Duodenal mucosa (tissue), 2 donors: ENCODE results near the gene ARID5B.

ENCODE experiments used
- H3K27ac ChIP-seq: one replicate; pipeline ENCODE4 v1.7.0; 2013; ENCODE audit warnings: low read depth, low read length
- H3K27me3 ChIP-seq, 2 donors: one replicate each; pipeline ENCODE4 v1.7.0; 2013; ENCODE audit warnings: low read length in 2 of 2, control low read depth in 1 of 2; ENCODE audit not compliant: insufficient read depth in 2 of 2, control insufficient read depth in 1 of 2
- H3K36me3 ChIP-seq, 2 donors: one replicate each; pipeline ENCODE4 v1.7.0; 2013; ENCODE audit warnings: low read length in 2 of 2, control low read depth in 1 of 2; ENCODE audit not compliant: insufficient read depth in 2 of 2, control insufficient read depth in 1 of 2
- H3K4me1 ChIP-seq, 2 donors: one replicate each; pipeline ENCODE4 v1.7.0; 2013; ENCODE audit warnings: low read length in 2 of 2, control low read depth in 1 of 2; ENCODE audit not compliant: insufficient read depth in 2 of 2, control insufficient read depth in 1 of 2
- H3K4me3 ChIP-seq, 2 donors: one replicate each; pipeline ENCODE4 v1.7.0; 2013; ENCODE audit warnings: low read length in 2 of 2, low read depth in 1 of 2
- H3K9ac ChIP-seq, 2 donors: one replicate each; pipeline ENCODE4 v1.7.0; 2013; ENCODE audit warnings: low read length in 2 of 2, low read depth in 1 of 2
- H3K9me3 ChIP-seq, 2 donors: one replicate each; pipeline ENCODE4 v1.7.0; 2013; ENCODE audit warnings: low read length in 2 of 2, control low read depth in 1 of 2; ENCODE audit not compliant: control insufficient read depth in 1 of 2

The ARID5B gene

GRCh38 chr10:61898435-61898778 is 3.1 kb upstream of the ARID5B start:
- H3K27ac ChIP-seq = no peak overlapping the region
- peak overlapping the region in 1 of 2 donors; percentile 10 for H3K9ac ChIP-seq

GRCh38 chr10:61899069-61899531 is 2.4 kb upstream of the ARID5B start:
- Histone ChIP-seq H3K36me3 (no peaks in the 10 kb centered on the region), H3K9ac (peak overlapping the region in 1 of 2 donors; percentile 99), H3K27me3 (no peaks in the 10 kb centered on the region), H3K4me1 (peaks cover 30 to 37% of the 10 kb centered on the region in 2 donors), H3K27ac (no peak overlapping the region), H3K4me3 (peak overlapping the region; percentile 82 to 98), H3K9me3 (no peaks in the 10 kb centered on the region)

More at GRCh38 chr10:61898435-61898778, 3.1 kb upstream of the ARID5B start:
- Histone ChIP-seq H3K27me3 (no peaks in the 10 kb centered on the region), H3K9me3 (no peaks in the 10 kb centered on the region), H3K36me3 (no peaks in the 10 kb centered on the region), H3K4me1 (peaks cover 28 to 40% of the 10 kb centered on the region in 2 donors), H3K4me3 (no peak overlapping the region)

GRCh38 chr10:61899663-61899996 is 1.9 kb upstream of the ARID5B start:
- Histone ChIP-seq H3K9ac (peak overlapping the region; percentile 65 to 99), H3K4me1 (peaks cover 33 to 37% of the 10 kb centered on the region in 2 donors), H3K4me3 (peak overlapping the region; percentile 82 to 98), H3K27me3 (no peaks in the 10 kb centered on the region), H3K36me3 (no peaks in the 10 kb centered on the region), H3K9me3 (no peaks in the 10 kb centered on the region), H3K27ac (peak overlapping the region; percentile 44)

- Histone ChIP-seq H3K4me3 (peak overlapping the region; percentile 82 to 98), H3K27me3 (no peaks in the 10 kb centered on the region), H3K9me3 (no peaks in the 10 kb centered on the region), H3K9ac (peak overlapping the region; percentile 66 to 99), H3K27ac (peak overlapping the region; percentile 44), H3K4me1 (peaks cover 37 to 41% of the 10 kb centered on the region in 2 donors), H3K36me3 (no peaks in the 10 kb centered on the region)
Observed at GRCh38 chr10:61899997-61900828, 1.3 kb upstream of the ARID5B start.

- H3K9ac ChIP-seq = peak overlapping the region; percentile 80 to 99
- H3K4me3 ChIP-seq = peak overlapping the region; percentile 82 to 98
- no peaks in the 10 kb centered on the region for H3K36me3 ChIP-seq
- peaks cover 49 to 50% of the 10 kb centered on the region in 2 donors for H3K4me1 ChIP-seq
- H3K9me3 ChIP-seq = no peaks in the 10 kb centered on the region
- H3K27me3 ChIP-seq = no peaks in the 10 kb centered on the region
- H3K27ac ChIP-seq = peak overlapping the region; percentile 96
Observed at GRCh38 chr10:61901829-61902444, 438 bp downstream of the ARID5B start.

- Histone ChIP-seq H3K9ac (peak overlapping the region; percentile 80 to 99), H3K27ac (peak overlapping the region; percentile 96), H3K9me3 (no peaks in the 10 kb centered on the region), H3K4me3 (peak overlapping the region; percentile 82 to 98), H3K36me3 (no peaks in the 10 kb centered on the region), H3K4me1 (peaks cover 44 to 46% of the 10 kb centered on the region in 2 donors), H3K27me3 (no peaks in the 10 kb centered on the region)
Observed at GRCh38 chr10:61902445-61903220, 1.1 kb downstream of the ARID5B start.

- H3K36me3 ChIP-seq = no peaks in the 10 kb centered on the region
- peak overlapping the region; percentile 96 for H3K27ac ChIP-seq
Observed at GRCh38 chr10:61903221-61903927, 1.9 kb downstream of the ARID5B start.

GRCh38 chr10:61903928-61904344 is 2.4 kb downstream of the ARID5B start:
- H3K9me3 ChIP-seq = no peaks in the 10 kb centered on the region
- peak overlapping the region; percentile 96 for H3K27ac ChIP-seq
- H3K4me3 ChIP-seq = peak overlapping the region; percentile 82 to 98
- no peaks in the 10 kb centered on the region for H3K27me3 ChIP-seq
- H3K36me3 ChIP-seq = no peaks in the 10 kb centered on the region
- H3K9ac ChIP-seq = peak overlapping the region; percentile 25 to 99
- peaks cover 33 to 34% of the 10 kb centered on the region in 2 donors for H3K4me1 ChIP-seq

More at GRCh38 chr10:61903221-61903927, 1.9 kb downstream of the ARID5B start:
- Histone ChIP-seq H3K9me3 (no peaks in the 10 kb centered on the region), H3K27me3 (no peaks in the 10 kb centered on the region), H3K4me1 (peaks cover 38 to 39% of the 10 kb centered on the region in 2 donors), H3K9ac (peak overlapping the region; percentile 93 to 99), H3K4me3 (peak overlapping the region; percentile 82 to 98)
